Hepatocyte (in vitro differentiated cells): ENCODE measurements around the gene HSD17B2. TPM values are rescaled to one million over a fixed set of nuclear protein-coding genes. Genes with fewer than 3 reads are reported as not detected.

ENCODE experiments used
- DNase-seq: peaks from one replicate; pipeline ENCODE4 v3.0.0-alpha.2; 2016; ENCODE audit warnings: low spot score
- H2AFZ ChIP-seq: fragments of 200-600 bp; sonication (generic); 2 replicates; pipeline ENCODE4 v1.6.0; 2016; ENCODE audit warnings: antibody characterized with exemption, mild to moderate bottlenecking
- H3K27ac ChIP-seq: fragments of 200-600 bp; sonication (generic); 2 replicates; pipeline ENCODE4 v1.5.1; 2016; ENCODE audit warnings: mild to moderate bottlenecking
- H3K27me3 ChIP-seq: fragments of 200-600 bp; sonication (generic); 2 replicates; pipeline ENCODE4 v1.6.1; 2016
- H3K36me3 ChIP-seq: fragments of 200-600 bp; sonication (generic); replicated peaks from 2 replicates; pipeline ENCODE4 v1.5.1; 2016; ENCODE audit warnings: low read depth; ENCODE audit not compliant: insufficient read depth
- H3K4me1 ChIP-seq: fragments of 200-600 bp; sonication (generic); 2 replicates; pipeline ENCODE4 v1.5.1; 2016; ENCODE audit warnings: mild to moderate bottlenecking, moderate library complexity; ENCODE audit not compliant: insufficient read depth
- H3K4me2 ChIP-seq: fragments of 200-600 bp; sonication (generic); 2 replicates; pipeline ENCODE4 v1.6.0; 2016
- H3K4me3 ChIP-seq: fragments of 200-600 bp; sonication (generic); 2 replicates; pipeline ENCODE4 v1.5.1; 2016; ENCODE audit warnings: mild to moderate bottlenecking
- H3K79me2 ChIP-seq: fragments of 200-600 bp; sonication (generic); 2 replicates; pipeline ENCODE4 v1.6.0; 2017; ENCODE audit warnings: mild to moderate bottlenecking
- H3K9me2 ChIP-seq: fragments of 200-600 bp; sonication (generic); replicated peaks from 2 replicates; pipeline ENCODE4 v1.6.0; 2017; ENCODE audit warnings: mild to moderate bottlenecking; ENCODE audit not compliant: insufficient read depth
- H3K9me3 ChIP-seq: fragments of 200-600 bp; sonication (generic); 2 replicates; pipeline ENCODE4 v1.5.1; 2016; ENCODE audit warnings: low read depth, mild to moderate bottlenecking
- H4K20me1 ChIP-seq: fragments of 200-600 bp; sonication (generic); 2 replicates; pipeline ENCODE4 v1.6.0; 2016; ENCODE audit warnings: mild to moderate bottlenecking; ENCODE audit not compliant: insufficient read depth, poor library complexity, severe bottlenecking
- CTCF ChIP-seq: fragments of 200-600 bp; sonication (generic); IDR thresholded peaks from 2 replicates; pipeline ENCODE4 v1.5.1; 2016; ENCODE audit warnings: antibody characterized with exemption, mild to moderate bottlenecking; ENCODE audit not compliant: poor library complexity
- EZH2 ChIP-seq: fragments of 200-600 bp; sonication (generic); IDR thresholded peaks from 2 replicates; pipeline ENCODE4 v1.6.1; 2016; ENCODE audit warnings: antibody characterized with exemption, mild to moderate bottlenecking, borderline replicate concordance
- EZH2phosphoT487 ChIP-seq: fragments of 200-600 bp; sonication (generic); IDR thresholded peaks from one replicate; pipeline ENCODE4 v1.6.1; 2018; ENCODE audit warnings: antibody characterized with exemption, mild to moderate bottlenecking, low read depth, moderate library complexity; ENCODE audit not compliant: unreplicated experiment, severe bottlenecking
- WGBS: methylation state at CpG from one replicate; pipeline ENCODE4 v1.1.6; 2016; ENCODE audit warnings: low lambda C conversion rate; ENCODE audit errors: missing lambda C conversion rate; 5-methylcytosine and 5-hydroxymethylcytosine counted together
- polyA plus RNA-seq: library from polyadenylated mRNA; unstranded; fragments of >200 nt; fragmentation: Nextera tagmentation; extraction: Ambion mirVana; gene quantifications from 2 replicates; pipeline ENCODE4 v1.2.1, GENCODE V29; 2016
- total RNA-seq: library from RNA; depleted of rRNA; stranded (reverse); fragments of >200 nt; gene quantifications from 2 replicates; pipeline ENCODE4 v1.2.3, GENCODE V29; 2014

HSD17B2 gene
- total and polyA plus RNA-seq, 2 experiments from 2014 or later, result 75.6 to 91.1 TPM

GRCh38 chr16:82005027-82005830 lies 29.8 kb upstream of the HSD17B2 start:
- TF ChIP-seq CTCF (no peak), EZH2phosphoT487 (no peak)
- Histone ChIP-seq H3K27me3 (no peaks in the 10 kb centered on the region), H3K36me3 (no peaks in the 10 kb centered on the region), H3K4me1 (no peaks in the 10 kb centered on the region), H3K79me2 (no peaks in the 10 kb centered on the region), H3K9me2 (no peaks in the 10 kb centered on the region), H3K9me3 (no peaks in the 10 kb centered on the region), H2AFZ (no peak overlapping the region), H3K27ac (no peak overlapping the region), H3K4me2 (no peak overlapping the region), H4K20me1 (no peaks in the 10 kb centered on the region), H3K4me3 (no peak overlapping the region)
- 45% methylated on average over 6 of the region's 6 CpGs for WGBS
- no peak for DNase-seq

DNA sequence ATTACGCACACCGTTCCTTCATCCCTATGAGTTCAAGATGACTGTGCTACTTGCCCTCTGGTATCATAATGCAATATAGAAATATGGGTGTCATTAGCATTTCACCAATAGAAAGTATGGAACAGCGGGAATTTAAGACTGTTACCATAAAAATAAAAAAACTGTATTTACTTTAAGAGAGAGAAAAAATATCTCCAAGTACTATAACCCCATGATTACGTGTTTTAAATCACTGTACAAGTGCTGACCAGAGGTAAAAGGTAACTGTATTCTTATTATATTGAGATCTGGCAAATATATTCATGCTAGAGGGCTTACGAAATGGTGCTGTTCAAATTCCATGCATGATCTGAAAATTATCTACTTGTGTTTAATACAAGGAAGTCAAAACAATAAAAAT lies 29.0 kb upstream of the HSD17B2 start:
- 84% methylated on average over 5 of the region's 5 CpGs for WGBS

DNA sequence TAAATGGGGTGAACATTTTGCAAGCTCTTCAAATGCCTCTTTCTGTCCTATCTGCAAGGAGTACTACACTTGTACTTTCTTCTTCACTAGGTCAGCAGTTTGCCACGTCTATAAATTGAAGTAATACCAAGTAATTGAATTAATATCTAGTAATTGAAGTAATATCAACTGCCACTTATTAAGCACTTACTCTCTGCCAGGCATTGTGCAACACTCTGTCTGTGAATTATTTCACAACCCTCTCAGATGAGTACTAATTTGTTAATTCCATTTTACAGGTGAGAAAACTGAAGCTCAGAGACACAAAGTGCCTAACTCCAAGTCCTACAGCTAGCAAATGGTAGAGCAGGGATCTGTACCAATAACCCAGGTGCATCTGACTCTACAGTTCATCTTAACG lies 27.9 kb upstream of the HSD17B2 start:
- H3K79me2 ChIP-seq, result no peaks in the 10 kb centered on the region
- no peaks in the 10 kb centered on the region for H3K36me3 ChIP-seq
- H3K9me3 ChIP-seq, result no peaks in the 10 kb centered on the region
- no peaks in the 10 kb centered on the region for H3K9me2 ChIP-seq
- WGBS, result 86% methylated on average over 2 of the region's 2 CpGs
- no peak overlapping the region for H3K4me2 ChIP-seq
- DNase-seq, result no peak
- TF ChIP-seq EZH2phosphoT487, result no peak
- no peak for TF ChIP-seq EZH2
- TF ChIP-seq CTCF, result no peak
- no peak overlapping the region for H3K27ac ChIP-seq
- no peaks in the 10 kb centered on the region for H3K27me3 ChIP-seq
- no peak overlapping the region for H2AFZ ChIP-seq
- no peaks in the 10 kb centered on the region for H3K4me1 ChIP-seq
- H4K20me1 ChIP-seq, result no peaks in the 10 kb centered on the region
- no peak overlapping the region for H3K4me3 ChIP-seq

More for the DNA sequence above, 29.0 kb upstream of the HSD17B2 start:
- no peaks in the 10 kb centered on the region for H3K27me3 ChIP-seq
- no peaks in the 10 kb centered on the region for H3K9me3 ChIP-seq
- TF ChIP-seq EZH2 (no peak), CTCF (no peak), EZH2phosphoT487 (no peak)
- no peak overlapping the region for H3K27ac ChIP-seq
- H2AFZ ChIP-seq, result no peak overlapping the region
- no peak overlapping the region for H3K4me3 ChIP-seq
- no peak for DNase-seq
- H3K36me3 ChIP-seq, result no peaks in the 10 kb centered on the region
- H3K9me2 ChIP-seq, result no peaks in the 10 kb centered on the region
- no peaks in the 10 kb centered on the region for H3K4me1 ChIP-seq
- no peak overlapping the region for H3K4me2 ChIP-seq
- no peaks in the 10 kb centered on the region for H4K20me1 ChIP-seq
- no peaks in the 10 kb centered on the region for H3K79me2 ChIP-seq
